ENCODE data around the gene GRIN3B.

The GRIN3B gene

DNA sequence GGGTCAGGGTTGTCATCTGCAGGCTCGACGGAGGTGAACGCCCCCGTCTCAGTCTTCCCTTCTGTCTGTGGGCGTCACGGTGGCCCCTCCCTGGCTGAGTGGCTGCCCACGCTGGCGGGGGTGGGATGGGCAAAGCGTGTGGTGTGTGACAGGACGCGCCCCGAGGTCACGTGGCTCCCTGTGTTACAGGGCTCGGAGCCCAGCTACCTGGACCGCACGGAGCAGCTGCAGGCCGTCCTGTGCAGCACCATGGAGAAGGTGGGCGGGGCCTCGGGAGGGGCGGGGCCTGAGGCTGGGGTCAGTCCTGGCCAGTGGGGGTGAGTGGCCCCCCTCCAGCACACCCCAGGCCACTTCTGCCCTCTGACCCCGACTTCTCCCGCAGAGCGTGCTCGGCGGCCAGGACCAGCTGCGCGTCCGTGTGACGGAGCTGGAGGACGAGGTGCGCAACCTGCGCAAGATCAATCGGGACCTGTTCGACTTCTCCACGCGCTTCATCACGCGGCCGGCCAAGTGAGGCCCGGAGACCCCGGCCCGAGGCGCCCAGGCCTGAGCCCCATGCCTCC is 6.3 kb upstream of the GRIN3B start (continued):
- TF ChIP-seq, protein P1, sequence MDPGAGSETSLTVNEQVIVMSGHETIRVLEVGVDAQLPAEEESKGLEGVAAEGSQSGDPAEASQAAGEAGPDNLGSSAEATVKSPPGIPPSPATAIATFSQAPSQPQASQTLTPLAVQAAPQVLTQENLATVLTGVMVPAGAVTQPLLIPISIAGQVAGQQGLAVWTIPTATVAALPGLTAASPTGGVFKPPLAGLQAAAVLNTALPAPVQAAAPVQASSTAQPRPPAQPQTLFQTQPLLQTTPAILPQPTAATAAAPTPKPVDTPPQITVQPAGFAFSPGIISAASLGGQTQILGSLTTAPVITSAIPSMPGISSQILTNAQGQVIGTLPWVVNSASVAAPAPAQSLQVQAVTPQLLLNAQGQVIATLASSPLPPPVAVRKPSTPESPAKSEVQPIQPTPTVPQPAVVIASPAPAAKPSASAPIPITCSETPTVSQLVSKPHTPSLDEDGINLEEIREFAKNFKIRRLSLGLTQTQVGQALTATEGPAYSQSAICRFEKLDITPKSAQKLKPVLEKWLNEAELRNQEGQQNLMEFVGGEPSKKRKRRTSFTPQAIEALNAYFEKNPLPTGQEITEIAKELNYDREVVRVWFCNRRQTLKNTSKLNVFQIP (CRISPR knock-in tag; IDR thresholded peaks at IDR 0.05; ENCODE audit: borderline replicate concordance, low read depth) = no peak
- TF ChIP-seq GLIS3 (CRISPR knock-in tag; IDR thresholded peaks at IDR 0.05) (no peak), ESRRG (CRISPR knock-in tag; IDR thresholded peaks at IDR 0.05) (no peak), CSDC2 (CRISPR knock-in tag; IDR thresholded peaks at IDR 0.05) (no peak), ISL1 (CRISPR knock-in tag; IDR thresholded peaks at IDR 0.05) (no peak), OSR1 (CRISPR knock-in tag; IDR thresholded peaks at IDR 0.05) (no peak), RARB (CRISPR knock-in tag; IDR thresholded peaks at IDR 0.05) (no peak)
- TF ChIP-seq, protein P2, sequence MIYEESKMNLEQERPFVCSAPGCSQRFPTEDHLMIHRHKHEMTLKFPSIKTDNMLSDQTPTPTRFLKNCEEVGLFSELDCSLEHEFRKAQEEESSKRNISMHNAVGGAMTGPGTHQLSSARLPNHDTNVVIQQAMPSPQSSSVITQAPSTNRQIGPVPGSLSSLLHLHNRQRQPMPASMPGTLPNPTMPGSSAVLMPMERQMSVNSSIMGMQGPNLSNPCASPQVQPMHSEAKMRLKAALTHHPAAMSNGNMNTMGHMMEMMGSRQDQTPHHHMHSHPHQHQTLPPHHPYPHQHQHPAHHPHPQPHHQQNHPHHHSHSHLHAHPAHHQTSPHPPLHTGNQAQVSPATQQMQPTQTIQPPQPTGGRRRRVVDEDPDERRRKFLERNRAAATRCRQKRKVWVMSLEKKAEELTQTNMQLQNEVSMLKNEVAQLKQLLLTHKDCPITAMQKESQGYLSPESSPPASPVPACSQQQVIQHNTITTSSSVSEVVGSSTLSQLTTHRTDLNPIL (CRISPR knock-in tag; IDR thresholded peaks at IDR 0.05; ENCODE audit: low read depth) = no peak

DNA sequence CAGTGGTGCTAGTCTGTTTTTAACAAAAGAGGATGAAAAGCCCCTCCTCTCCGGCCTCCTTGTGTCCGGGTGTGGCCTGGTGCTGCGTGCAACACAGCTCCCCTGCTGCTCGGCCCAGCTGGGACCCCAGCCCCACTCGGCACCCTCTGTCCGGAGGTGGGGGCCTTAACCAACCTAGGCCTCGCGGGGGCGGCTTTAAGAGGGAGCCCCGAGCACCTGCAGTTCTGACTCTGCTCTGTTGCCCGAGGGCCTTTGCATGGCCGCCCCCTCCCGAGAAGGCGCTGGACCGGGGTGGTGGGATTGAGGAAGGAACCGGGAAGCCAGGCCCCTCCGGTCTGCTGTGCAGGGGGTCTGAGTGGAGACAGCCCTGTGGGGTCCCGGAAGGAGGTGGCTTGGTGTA is 5.7 kb upstream of the GRIN3B start:
- TF ChIP-seq, protein P2 (CRISPR knock-in tag; IDR thresholded peaks at IDR 0.05; ENCODE audit: low read depth) = no peak
- TF ChIP-seq ISL1 (CRISPR knock-in tag; IDR thresholded peaks at IDR 0.05) = no peak
- TF ChIP-seq, protein P3, sequence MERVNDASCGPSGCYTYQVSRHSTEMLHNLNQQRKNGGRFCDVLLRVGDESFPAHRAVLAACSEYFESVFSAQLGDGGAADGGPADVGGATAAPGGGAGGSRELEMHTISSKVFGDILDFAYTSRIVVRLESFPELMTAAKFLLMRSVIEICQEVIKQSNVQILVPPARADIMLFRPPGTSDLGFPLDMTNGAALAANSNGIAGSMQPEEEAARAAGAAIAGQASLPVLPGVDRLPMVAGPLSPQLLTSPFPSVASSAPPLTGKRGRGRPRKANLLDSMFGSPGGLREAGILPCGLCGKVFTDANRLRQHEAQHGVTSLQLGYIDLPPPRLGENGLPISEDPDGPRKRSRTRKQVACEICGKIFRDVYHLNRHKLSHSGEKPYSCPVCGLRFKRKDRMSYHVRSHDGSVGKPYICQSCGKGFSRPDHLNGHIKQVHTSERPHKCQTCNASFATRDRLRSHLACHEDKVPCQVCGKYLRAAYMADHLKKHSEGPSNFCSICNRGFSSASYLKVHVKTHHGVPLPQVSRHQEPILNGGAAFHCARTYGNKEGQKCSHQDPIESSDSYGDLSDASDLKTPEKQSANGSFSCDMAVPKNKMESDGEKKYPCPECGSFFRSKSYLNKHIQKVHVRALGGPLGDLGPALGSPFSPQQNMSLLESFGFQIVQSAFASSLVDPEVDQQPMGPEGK (CRISPR knock-in tag; IDR thresholded peaks at IDR 0.05; ENCODE audit: borderline replicate concordance) = no peak
- TF ChIP-seq CSDC2 (CRISPR knock-in tag; IDR thresholded peaks at IDR 0.05) = no peak
- TF ChIP-seq OSR1 (CRISPR knock-in tag; IDR thresholded peaks at IDR 0.05) = no peak
- ATAC-seq = no peak

DNA sequence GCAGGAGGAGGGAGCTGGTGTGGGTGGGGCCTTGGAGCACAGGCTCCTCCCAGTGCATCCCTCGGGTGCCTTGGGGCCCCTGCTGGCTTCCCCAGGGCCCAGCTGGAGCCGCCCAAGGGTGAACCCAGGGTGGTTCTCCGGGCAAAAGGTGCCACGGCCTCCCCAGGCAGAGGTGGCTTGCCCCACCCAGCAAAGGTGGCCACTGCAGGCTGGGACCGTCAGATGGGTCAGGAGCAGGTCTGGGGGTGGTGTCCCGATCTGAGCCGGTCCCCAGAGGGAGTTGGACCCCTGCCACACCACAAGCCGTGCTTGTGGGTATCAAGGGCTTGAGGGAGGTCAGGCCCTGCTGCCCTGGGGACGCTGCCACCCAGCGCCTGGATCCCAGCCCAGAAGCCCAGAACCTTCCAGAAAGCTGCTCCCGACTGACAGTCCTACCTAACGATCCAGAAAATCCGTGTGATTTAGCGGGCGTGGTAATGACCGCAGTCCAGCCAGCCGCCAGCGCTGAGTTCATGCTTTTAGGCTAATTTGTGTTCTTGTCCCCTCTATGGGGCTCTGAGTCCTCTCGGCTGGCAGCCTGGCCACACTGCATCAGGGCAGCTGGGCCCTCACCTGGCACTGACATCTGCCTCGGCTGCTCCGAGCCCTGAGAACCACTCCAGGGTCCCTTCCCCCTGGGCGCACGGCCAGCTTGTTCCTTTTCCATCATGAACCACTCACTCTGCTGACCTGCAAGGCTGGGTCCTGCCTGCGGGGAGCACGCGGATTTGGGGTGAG is 5.0 kb upstream of the GRIN3B start:
- ATAC-seq = no peak
- TF ChIP-seq GLIS3 (CRISPR knock-in tag; IDR thresholded peaks at IDR 0.05) = no peak
- no peak for TF ChIP-seq TCF4 (CRISPR knock-in tag; IDR thresholded peaks at IDR 0.05; ENCODE audit: borderline replicate concordance)
- TF ChIP-seq RARB (CRISPR knock-in tag; IDR thresholded peaks at IDR 0.05) = no peak
- no peak for TF ChIP-seq BACH2 (CRISPR knock-in tag; IDR thresholded peaks at IDR 0.05; ENCODE audit: borderline replicate concordance)
- TF ChIP-seq OSR1 (CRISPR knock-in tag; IDR thresholded peaks at IDR 0.05) = no peak
- no peak for TF ChIP-seq ZNF8 (CRISPR knock-in tag; IDR thresholded peaks at IDR 0.05)
- no peak for TF ChIP-seq CSDC2 (CRISPR knock-in tag; IDR thresholded peaks at IDR 0.05)
- TF ChIP-seq, protein P4, sequence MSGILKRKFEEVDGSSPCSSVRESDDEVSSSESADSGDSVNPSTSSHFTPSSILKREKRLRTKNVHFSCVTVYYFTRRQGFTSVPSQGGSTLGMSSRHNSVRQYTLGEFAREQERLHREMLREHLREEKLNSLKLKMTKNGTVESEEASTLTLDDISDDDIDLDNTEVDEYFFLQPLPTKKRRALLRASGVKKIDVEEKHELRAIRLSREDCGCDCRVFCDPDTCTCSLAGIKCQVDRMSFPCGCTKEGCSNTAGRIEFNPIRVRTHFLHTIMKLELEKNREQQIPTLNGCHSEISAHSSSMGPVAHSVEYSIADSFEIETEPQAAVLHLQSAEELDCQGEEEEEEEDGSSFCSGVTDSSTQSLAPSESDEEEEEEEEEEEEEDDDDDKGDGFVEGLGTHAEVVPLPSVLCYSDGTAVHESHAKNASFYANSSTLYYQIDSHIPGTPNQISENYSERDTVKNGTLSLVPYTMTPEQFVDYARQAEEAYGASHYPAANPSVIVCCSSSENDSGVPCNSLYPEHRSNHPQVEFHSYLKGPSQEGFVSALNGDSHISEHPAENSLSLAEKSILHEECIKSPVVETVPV (CRISPR knock-in tag; IDR thresholded peaks at IDR 0.05) = no peak
- no peak for TF ChIP-seq ESRRG (CRISPR knock-in tag; IDR thresholded peaks at IDR 0.05)
- no peak for TF ChIP-seq PPARA (CRISPR knock-in tag; IDR thresholded peaks at IDR 0.05; ENCODE audit: borderline replicate concordance)

DNA sequence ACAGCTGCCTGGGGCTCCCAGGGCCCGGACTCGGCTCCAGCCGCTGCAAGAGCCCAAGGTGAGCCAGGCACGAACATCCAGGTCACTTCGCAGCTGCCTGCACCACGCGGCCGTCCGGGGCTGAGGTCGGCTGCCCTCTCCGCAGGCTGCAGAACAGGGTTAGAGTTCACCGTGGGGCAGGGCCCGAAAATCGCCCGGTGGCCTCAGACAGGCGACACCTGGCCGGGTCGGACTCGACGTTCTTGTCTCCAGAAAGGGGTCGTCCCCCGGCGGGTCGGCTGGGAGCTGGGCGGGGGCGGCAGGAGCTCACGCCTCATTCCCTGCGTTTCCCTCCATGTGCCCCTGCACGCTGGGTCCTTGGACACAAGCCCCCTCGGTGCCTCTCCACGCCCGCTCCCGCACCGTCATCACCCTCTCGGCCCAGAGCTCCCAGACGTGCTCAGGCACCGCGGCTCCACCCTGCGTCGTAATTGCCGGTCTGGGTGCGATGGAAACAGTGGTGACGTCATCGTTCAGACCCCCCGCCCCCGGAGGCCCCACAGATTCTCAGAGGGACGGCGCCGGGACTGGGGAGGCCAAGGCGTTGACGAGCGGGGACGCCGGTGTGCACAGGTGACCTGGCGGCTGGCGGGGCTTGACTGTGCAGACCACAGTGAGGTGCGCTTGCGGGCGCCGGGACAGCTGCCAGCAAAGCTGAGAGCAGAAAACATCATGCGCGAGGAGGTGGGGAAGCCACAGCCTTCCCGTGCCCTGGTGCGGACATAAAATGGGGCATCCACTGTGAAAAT is 4.0 kb upstream of the GRIN3B start:
- ATAC-seq = peak; percentile 32
- TF ChIP-seq TOX (CRISPR knock-in tag; IDR thresholded peaks at IDR 0.05; ENCODE audit: borderline replicate concordance) (no peak), SNAI2 (CRISPR knock-in tag; IDR thresholded peaks at IDR 0.05) (peak; percentile 74; the same call in 1 of the 2 replicates), CSDC2 (CRISPR knock-in tag; IDR thresholded peaks at IDR 0.05) (0 out of 2 replicates have a peak, but pooled peaks have one; percentile 37), ZFP30 (CRISPR knock-in tag; IDR thresholded peaks at IDR 0.05) (no peak), BACH2 (CRISPR knock-in tag; IDR thresholded peaks at IDR 0.05; ENCODE audit: borderline replicate concordance) (no peak), OSR1 (CRISPR knock-in tag; IDR thresholded peaks at IDR 0.05) (no peak), ZNF8 (CRISPR knock-in tag; IDR thresholded peaks at IDR 0.05) (no peak), GLIS3 (CRISPR knock-in tag; IDR thresholded peaks at IDR 0.05) (no peak), ESRRG (CRISPR knock-in tag; IDR thresholded peaks at IDR 0.05) (no peak), ZC3H10 (CRISPR knock-in tag; IDR thresholded peaks at IDR 0.05) (no peak), PPARA (CRISPR knock-in tag; IDR thresholded peaks at IDR 0.05; ENCODE audit: borderline replicate concordance) (peak; percentile 80; the same call in 1 of the 2 replicates), ISL1 (CRISPR knock-in tag; IDR thresholded peaks at IDR 0.05) (no peak)
- TF ChIP-seq, protein P3 (CRISPR knock-in tag; IDR thresholded peaks at IDR 0.05; ENCODE audit: borderline replicate concordance) = peak; percentile 55; the same call in 1 of the 2 replicates
- TF ChIP-seq, protein P4 (CRISPR knock-in tag; IDR thresholded peaks at IDR 0.05) = no peak
